Measurements from ENCODE around the gene COL4A3. TPM values are rescaled to one million over a fixed set of nuclear protein-coding genes. Genes with fewer than 3 reads are reported as not detected.

Gene COL4A3
- total RNA-seq, 3 donors from 2014 or later = 2.9 to 3.7 (median 3.3) TPM

- no peaks in the 10 kb centered on the region for H3K4me1 ChIP-seq
- H3K27ac ChIP-seq = no peak overlapping the region
- H3K27me3 ChIP-seq = no peaks in the 10 kb centered on the region
- H3K4me3 ChIP-seq = no peak overlapping the region
- DNase-seq (ENCODE audit: low spot score in 2 of 2) = no peak
- TF ChIP-seq CTCF (IDR thresholded peaks at IDR 0.05) (no peak), POLR2A (IDR thresholded peaks at IDR 0.05) (no peak), POLR2AphosphoS5 (IDR thresholded peaks at IDR 0.05) (no peak)
- H3K9me3 ChIP-seq = no peaks in the 10 kb centered on the region
- no peaks in the 10 kb centered on the region for H3K36me3 ChIP-seq
- intact Hi-C loops (cut with DNase I; ENCODE audit: low total_unique reads) = no loop called here
These were observed 19.4 kb downstream of the COL4A3 start for GRCh38 chr2:227183657-227184367.

- Histone ChIP-seq H3K36me3 (no peaks in the 10 kb centered on the region), H3K27me3 (no peaks in the 10 kb centered on the region), H3K4me1 (no peaks in the 10 kb centered on the region), H3K9me3 (no peaks in the 10 kb centered on the region), H3K4me3 (no peak overlapping the region), H3K27ac (no peak overlapping the region)
- DNase-seq (ENCODE audit: low spot score in 2 of 2) = no peak
- no peak for TF ChIP-seq CTCF (IDR thresholded peaks at IDR 0.05)
- no peak for TF ChIP-seq POLR2A (IDR thresholded peaks at IDR 0.05)
- TF ChIP-seq POLR2AphosphoS5 (IDR thresholded peaks at IDR 0.05) = no peak
- intact Hi-C loops (cut with DNase I; ENCODE audit: low total_unique reads) = loop anchor here (5.0 kb wide), 1 partner anchor 738 kb away; no protein-coding TSS in a partner anchor
These were observed 21.3 kb downstream of the COL4A3 start for GRCh38 chr2:227185615-227186232.

- Histone ChIP-seq H3K4me1 (no peaks in the 10 kb centered on the region), H3K36me3 (no peaks in the 10 kb centered on the region), H3K27ac (no peak overlapping the region), H3K4me3 (no peak overlapping the region), H3K27me3 (no peaks in the 10 kb centered on the region), H3K9me3 (no peaks in the 10 kb centered on the region)
- intact Hi-C loops (cut with DNase I; ENCODE audit: low total_unique reads) = loop anchor here (5.0 kb wide), 1 partner anchor 739 kb away; no protein-coding TSS in a partner anchor
- no peak for DNase-seq (ENCODE audit: low spot score in 2 of 2)
- TF ChIP-seq CTCF (IDR thresholded peaks at IDR 0.05) (no peak), POLR2A (IDR thresholded peaks at IDR 0.05) (no peak), POLR2AphosphoS5 (IDR thresholded peaks at IDR 0.05) (no peak)
These were observed 22.3 kb downstream of the COL4A3 start for GRCh38 chr2:227186751-227187150.

- H3K9me3 ChIP-seq = no peaks in the 10 kb centered on the region
- no peaks in the 10 kb centered on the region for H3K36me3 ChIP-seq
- H3K4me3 ChIP-seq = no peak overlapping the region
- DNase-seq (ENCODE audit: low spot score in 2 of 2) = no peak
- no peaks in the 10 kb centered on the region for H3K4me1 ChIP-seq
- intact Hi-C loops (cut with DNase I; ENCODE audit: low total_unique reads) = loop anchor here (5.0 kb wide), 1 partner anchor 741 kb away; no protein-coding TSS in a partner anchor
- TF ChIP-seq POLR2A (IDR thresholded peaks at IDR 0.05) (no peak), POLR2AphosphoS5 (IDR thresholded peaks at IDR 0.05) (no peak), CTCF (IDR thresholded peaks at IDR 0.05) (no peak)
- no peak overlapping the region for H3K27ac ChIP-seq
- H3K27me3 ChIP-seq = no peaks in the 10 kb centered on the region
These were observed 23.9 kb downstream of the COL4A3 start for GRCh38 chr2:227188292-227188691.

GRCh38 chr2:227191367-227191766 is 26.9 kb downstream of the COL4A3 start:
- intact Hi-C loops (cut with DNase I; ENCODE audit: low total_unique reads) = no loop called here
- no peak for TF ChIP-seq CTCF (IDR thresholded peaks at IDR 0.05)
- TF ChIP-seq POLR2AphosphoS5 (IDR thresholded peaks at IDR 0.05) = no peak
- TF ChIP-seq POLR2A (IDR thresholded peaks at IDR 0.05) = no peak
- H3K27ac ChIP-seq = no peak overlapping the region

More at GRCh38 chr2:227191367-227191766, 26.9 kb downstream of the COL4A3 start:
- H3K9me3 ChIP-seq = no peaks in the 10 kb centered on the region
- DNase-seq (ENCODE audit: low spot score in 2 of 2) = no peak
- no peaks in the 10 kb centered on the region for H3K36me3 ChIP-seq
- no peaks in the 10 kb centered on the region for H3K27me3 ChIP-seq
- H3K4me1 ChIP-seq = no peaks in the 10 kb centered on the region
- H3K4me3 ChIP-seq = no peak overlapping the region
